PFSK-1 (cell line): ENCODE data around the gene HIKESHI.

Source experiments
- POLR2AphosphoS5 ChIP-seq: IDR thresholded peaks from 2 replicates; pipeline ENCODE4 v1.6.1; 2012; ENCODE audit warnings: low read depth, mild to moderate bottlenecking, control low read depth, low read length, moderate library complexity
- REST ChIP-seq, 2 experiments: IDR thresholded peaks; 2 replicates each; pipeline versions ENCODE4 v1.6.1 to v1.8.0; 2011 to 2012; ENCODE audit warnings: low read depth in 2 of 2, low read length in 2 of 2, control low read depth in 1 of 2, inconsistent platforms in 1 of 2, mild to moderate bottlenecking in 1 of 2, moderate library complexity in 1 of 2; ENCODE audit not compliant: insufficient read depth in 1 of 2
- TAF1 ChIP-seq: IDR thresholded peaks from 2 replicates; pipeline ENCODE4 v1.6.1; 2012; ENCODE audit warnings: low read length, control low read depth, borderline replicate concordance; ENCODE audit not compliant: insufficient read depth

- TF ChIP-seq POLR2AphosphoS5 (no peak), TAF1 (no peak), REST (IDR thresholded peaks at IDR 0.05; ENCODE audit: insufficient read depth in 1 of 2, low read depth in 2 of 2, low read length in 2 of 2) (no peak)
Observed at GRCh38 chr11:86386746-86387145, 84.7 kb downstream of the HIKESHI start.
